HepG2 (cell line): Measurements from ENCODE around the gene CFAP99. TPM values are rescaled to one million over a fixed set of nuclear protein-coding genes. Genes with fewer than 3 reads are reported as not detected.
A peak's percentile ranks its signal among the peaks of the same experiment; 100 is the strongest.

Experiments
- E2F5 ChIP-seq: sonication (generic); formaldehyde crosslinking; conservative IDR thresholded peaks from 2 replicates; pipeline ENCODE4 v1.4.0; 2020; ENCODE audit warnings: missing genetic modification reagents
- FIP1L1 ChIP-seq: fragments of 200-400 bp; formaldehyde crosslinking; IDR thresholded peaks from 2 replicates; pipeline ENCODE4 v1.6.1; 2018; ENCODE audit warnings: low read depth, mild to moderate bottlenecking, low read length, moderate library complexity, borderline replicate concordance; ENCODE audit not compliant: insufficient read depth
- HIC2 ChIP-seq: sonication (generic); formaldehyde crosslinking; IDR thresholded peaks from 2 replicates; pipeline ENCODE4 v1.9.0; 2022; ENCODE audit warnings: low read depth, missing genetic modification reagents
- HOXA9 ChIP-seq: sonication (generic); formaldehyde crosslinking; IDR thresholded peaks from 2 replicates; pipeline ENCODE4 v1.8.1; 2022; ENCODE audit warnings: missing genetic modification reagents, mild to moderate bottlenecking, moderate library complexity, borderline replicate concordance
- JUN ChIP-seq: sonication (generic); formaldehyde crosslinking; IDR thresholded peaks from 2 replicates; pipeline ENCODE4 v1.4.0; 2020; ENCODE audit warnings: mild to moderate bottlenecking, missing genetic modification reagents
- KAT7 ChIP-seq: IDR thresholded peaks from 2 replicates; pipeline ENCODE4 v1.6.1; 2018; ENCODE audit warnings: borderline replicate concordance, missing compliant biosample characterization
- KLF15 ChIP-seq: sonication (generic); formaldehyde crosslinking; IDR thresholded peaks from 2 replicates; pipeline ENCODE4 v1.8.1; 2023; ENCODE audit warnings: borderline replicate concordance, mild to moderate bottlenecking, inconsistent platforms, missing genetic modification reagents, mixed read lengths
- MNT ChIP-seq: fragments of 450-650 bp; IDR thresholded peaks from 2 replicates; pipeline ENCODE4 v1.6.1; 2016
- NFYB ChIP-seq: sonication (generic); formaldehyde crosslinking; IDR thresholded peaks from 2 replicates; pipeline ENCODE4 v1.4.0; 2020; ENCODE audit warnings: missing genetic modification reagents
- NRL ChIP-seq: sonication (generic); formaldehyde crosslinking; IDR thresholded peaks from 2 replicates; pipeline ENCODE4 v1.5.0; 2020; ENCODE audit warnings: missing genetic modification reagents, mild to moderate bottlenecking, moderate library complexity, borderline replicate concordance
- PHB2 ChIP-seq: fragments of 450-650 bp; IDR thresholded peaks from 2 replicates; pipeline ENCODE4 v1.6.1; 2018; ENCODE audit not compliant: partially characterized antibody
- PPARG ChIP-seq: conservative IDR thresholded peaks from 2 replicates; pipeline ENCODE4 v1.6.1; 2016; ENCODE audit warnings: missing biosample characterization, missing genetic modification reagents
- SP140L ChIP-seq: sonication (generic); formaldehyde crosslinking; IDR thresholded peaks from 2 replicates; pipeline ENCODE4 v1.4.0; 2020; ENCODE audit warnings: missing genetic modification reagents, borderline replicate concordance
- STAG1 ChIP-seq: sonication (generic); formaldehyde crosslinking; IDR thresholded peaks from 2 replicates; pipeline ENCODE4 v1.4.0; 2020; ENCODE audit warnings: missing genetic modification reagents
- ZFP37 ChIP-seq: sonication (generic); formaldehyde crosslinking; IDR thresholded peaks from 2 replicates; pipeline ENCODE4 v1.4.0; 2020; ENCODE audit warnings: missing genetic modification reagents, borderline replicate concordance
- ZFP62 ChIP-seq: sonication (generic); formaldehyde crosslinking; IDR thresholded peaks from 2 replicates; pipeline ENCODE4 v1.4.0; 2020; ENCODE audit warnings: missing genetic modification reagents
- ZIK1 ChIP-seq: sonication (generic); formaldehyde crosslinking; IDR thresholded peaks from 2 replicates; pipeline ENCODE4 v1.5.0; 2020; ENCODE audit warnings: mild to moderate bottlenecking, low read depth, missing genetic modification reagents, borderline replicate concordance
- ZNF232 ChIP-seq: sonication (generic); formaldehyde crosslinking; IDR thresholded peaks from 2 replicates; pipeline ENCODE4 v1.4.0; 2020; ENCODE audit warnings: missing genetic modification reagents, borderline replicate concordance
- ZNF569 ChIP-seq: sonication (generic); formaldehyde crosslinking; IDR thresholded peaks from 2 replicates; pipeline ENCODE4 v1.5.0; 2020; ENCODE audit warnings: mild to moderate bottlenecking, missing genetic modification reagents, moderate library complexity, borderline replicate concordance
- ZNF570 ChIP-seq: sonication (generic); formaldehyde crosslinking; IDR thresholded peaks from 2 replicates; pipeline ENCODE4 v1.4.0; 2020; ENCODE audit warnings: mild to moderate bottlenecking, missing genetic modification reagents, borderline replicate concordance
- ZNF580 ChIP-seq: IDR thresholded peaks from 2 replicates; pipeline ENCODE4 v1.6.1; 2016; ENCODE audit warnings: low read depth, borderline replicate concordance
- ZNF672 ChIP-seq: sonication (generic); formaldehyde crosslinking; IDR thresholded peaks from 2 replicates; pipeline ENCODE4 v1.8.1; 2022; ENCODE audit warnings: missing genetic modification reagents
- ZNF674 ChIP-seq: sonication (generic); formaldehyde crosslinking; IDR thresholded peaks from 2 replicates; pipeline ENCODE4 v1.5.0; 2020; ENCODE audit warnings: low read depth, mild to moderate bottlenecking, missing genetic modification reagents
- ZNF720 ChIP-seq: sonication (generic); formaldehyde crosslinking; IDR thresholded peaks from 2 replicates; pipeline ENCODE4 v1.4.0; 2020; ENCODE audit warnings: missing genetic modification reagents
- ZSCAN25 ChIP-seq: sonication (generic); formaldehyde crosslinking; IDR thresholded peaks from 2 replicates; pipeline ENCODE4 v1.8.0; 2022; ENCODE audit warnings: mild to moderate bottlenecking, missing genetic modification reagents
- polyA plus RNA-seq, 8 experiments: library from polyadenylated mRNA; depleted of rRNA in 3 of 8; stranded (reverse) in 7 of 8; unstranded in 1 of 8; fragments of >200 nt; fragmentation: Illumina TruSeq in 4 of 8; extraction: Trizol in 4 of 8; gene quantifications; 2 replicates each; pipeline versions ENCODE4 v1.2.1 to v1.2.3, GENCODE V29; 2011 to 2016; ENCODE audit warnings: low read depth in 4 of 8, missing spikeins in 1 of 8, mixed read lengths in 1 of 8; ENCODE audit not compliant: insufficient read depth in 1 of 8
- total RNA-seq, 5 experiments: library from RNA; depleted of rRNA; stranded (reverse); fragments of >200 nt; fragmentation: Illumina TruSeq; extraction: Trizol; gene quantifications; 2 replicates each; pipeline ENCODE4 v1.2.3, GENCODE V29; 2016; ENCODE audit warnings: low read depth in 1 of 5

Gene CFAP99
- total and polyA plus RNA-seq, 2 of the 13 experiments (the other 11 are each of a cell fraction or from before 2014, with no cell fraction given) = not detected

- no peak for TF ChIP-seq ZNF569 (CRISPR knock-in tag)
- peak; percentile 96 for TF ChIP-seq HOXA9 (CRISPR knock-in tag)
- 0 out of 2 replicates have a peak, but pooled peaks have one; percentile 40 for TF ChIP-seq ZNF674 (CRISPR knock-in tag)
- TF ChIP-seq ZNF720 (CRISPR knock-in tag) = no peak
- no peak for TF ChIP-seq ZFP62
- no peak for TF ChIP-seq HIC2 (CRISPR knock-in tag)
- TF ChIP-seq KLF15 (CRISPR knock-in tag) = peak; percentile 85; the same call in 1 of the 2 replicates
- no peak for TF ChIP-seq ZFP37 (CRISPR knock-in tag)
- no peak for TF ChIP-seq PPARG (CRISPR knock-in tag)
- no peak for TF ChIP-seq E2F5
- no peak for TF ChIP-seq ZNF570 (CRISPR knock-in tag)
- no peak for TF ChIP-seq MNT
- peak; percentile 71; the same call in 1 of the 2 replicates for TF ChIP-seq ZNF672 (CRISPR knock-in tag)
- TF ChIP-seq PHB2 = no peak
- TF ChIP-seq KAT7 (CRISPR knock-in tag) = no peak; the same call in 1 of the 2 replicates
- TF ChIP-seq ZNF232 (CRISPR knock-in tag) = peak; percentile 67; the same call in 1 of the 2 replicates
- no peak for TF ChIP-seq SP140L (CRISPR knock-in tag)
- TF ChIP-seq NRL = no peak; the same call in 1 of the 2 replicates
- TF ChIP-seq STAG1 (CRISPR knock-in tag) = peak; percentile 54
- peak; percentile 83; the same call in 1 of the 2 replicates for TF ChIP-seq ZIK1 (CRISPR knock-in tag)
- TF ChIP-seq FIP1L1 = no peak
- peak; percentile 67; the same call in 1 of the 2 replicates for TF ChIP-seq ZNF580 (CRISPR knock-in tag)
- TF ChIP-seq JUN = no peak
- TF ChIP-seq ZSCAN25 = no peak
- no peak for TF ChIP-seq NFYB
Observed at GRCh38 chr4:2462218-2462991, 43.6 kb downstream of the CFAP99 start (continued).
